Esophagus squamous epithelium (tissue), 5 donors: ENCODE measurements around the gene IRAK1BP1. TPM values are rescaled to one million over a fixed set of nuclear protein-coding genes. Genes with fewer than 3 reads are reported as not detected.

ENCODE experiments used
- DNase-seq: peaks from one replicate; lab custom pipeline; 2025; lab: John Stamatoyannopoulos, UW
- H3K27ac ChIP-seq, 4 donors: fragments of 200-600 bp; sonication (generic); one replicate each; pipeline ENCODE4 v1.5.1; 2016 to 2019; ENCODE audit warnings: mild to moderate bottlenecking in 1 of 4
- H3K27me3 ChIP-seq, 4 donors: fragments of 200-600 bp; sonication (generic); 1 replicate in 3 of 4; 2 replicates in 1 of 4; pipeline versions ENCODE4 v1.5.1 to v1.6.0; 2017 to 2021; ENCODE audit warnings: antibody characterized with exemption in 1 of 4
- H3K36me3 ChIP-seq, 3 donors: fragments of 200-600 bp; sonication (generic); one replicate each; pipeline ENCODE4 v1.5.1; 2016 to 2019
- H3K4me1 ChIP-seq, 3 donors: fragments of 200-600 bp; sonication (generic); one replicate each; pipeline ENCODE4 v1.5.1; 2017 to 2019
- H3K4me3 ChIP-seq, 4 donors: fragments of 200-600 bp; sonication (generic); 1 replicate in 3 of 4; 2 replicates in 1 of 4; pipeline ENCODE4 v1.5.1; 2016 to 2019; ENCODE audit warnings: mild to moderate bottlenecking in 2 of 4, moderate library complexity in 1 of 4
- H3K9me3 ChIP-seq, 3 donors: fragments of 200-600 bp; sonication (generic); one replicate each; pipeline ENCODE4 v1.5.1; 2016 to 2019
- POLR2A ChIP-seq, 4 donors: fragments of 450-650 bp; IDR thresholded peaks; one replicate each; pipeline ENCODE4 v1.6.1; 2017; ENCODE audit warnings: antibody characterized with exemption in 4 of 4, mild to moderate bottlenecking in 4 of 4, moderate library complexity in 3 of 4
- WGBS, 2 donors: methylation state at CpG; one replicate each; pipeline ENCODE4 v1.1.5; 2018; 5-methylcytosine and 5-hydroxymethylcytosine counted together
- intact Hi-C: fragments of 100-400 bp; cut with DNase I; formaldehyde crosslinking; loops from one replicate; pipeline ENCODE4 v1.15.0; 2022
- total RNA-seq, 4 donors: library from RNA; depleted of rRNA; stranded (reverse); fragments of >200 nt; gene quantifications; one replicate each; pipeline ENCODE4 v1.1.0, GENCODE V29; 2016
- TF ChIP-seq, protein P1 (sequence below), 6 experiments: fragments of 450-650 bp in 4 of 6; fragments of 200-600 bp in 2 of 6; sonication (generic) in 2 of 6; IDR thresholded peaks; one replicate each; pipeline ENCODE4 v1.5.1; 2016 to 2019; ENCODE audit warnings: antibody characterized with exemption in 6 of 6, mild to moderate bottlenecking in 4 of 6, moderate library complexity in 4 of 6
- donor health status: DM: yes; HTN: yes; CAD: no.

The IRAK1BP1 gene
- total RNA-seq, 4 donors from 2014 or later = 1.8 to 5.0 (median 2.0) TPM

DNA sequence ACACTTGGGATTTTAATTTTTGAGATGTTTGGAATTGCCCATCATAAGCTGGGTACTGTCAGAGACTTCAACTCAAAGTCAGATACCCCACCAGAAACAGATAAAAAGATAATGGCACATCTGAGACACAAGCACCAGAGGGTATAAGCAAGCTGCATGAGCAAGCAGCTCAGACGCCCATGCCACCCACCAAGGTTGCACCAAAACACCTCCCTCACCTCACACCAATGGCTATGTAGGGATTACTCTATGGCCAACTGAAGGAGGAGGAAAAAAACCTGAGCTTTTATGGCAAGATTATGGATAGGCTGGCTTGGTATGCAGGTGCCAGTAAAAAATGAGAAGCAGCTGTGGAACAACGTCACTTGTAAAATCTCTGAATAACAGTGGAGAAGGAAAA lies 3.8 kb upstream of the IRAK1BP1 start:
- no peaks in the 10 kb centered on the region for H3K27me3 ChIP-seq

GRCh38 chr6:78864957-78865356 lies 2.4 kb upstream of the IRAK1BP1 start:
- peaks cover 0 to 20% (median 0%) of the 10 kb centered on the region in 3 donors for H3K4me1 ChIP-seq
- TF ChIP-seq, protein P1, sequence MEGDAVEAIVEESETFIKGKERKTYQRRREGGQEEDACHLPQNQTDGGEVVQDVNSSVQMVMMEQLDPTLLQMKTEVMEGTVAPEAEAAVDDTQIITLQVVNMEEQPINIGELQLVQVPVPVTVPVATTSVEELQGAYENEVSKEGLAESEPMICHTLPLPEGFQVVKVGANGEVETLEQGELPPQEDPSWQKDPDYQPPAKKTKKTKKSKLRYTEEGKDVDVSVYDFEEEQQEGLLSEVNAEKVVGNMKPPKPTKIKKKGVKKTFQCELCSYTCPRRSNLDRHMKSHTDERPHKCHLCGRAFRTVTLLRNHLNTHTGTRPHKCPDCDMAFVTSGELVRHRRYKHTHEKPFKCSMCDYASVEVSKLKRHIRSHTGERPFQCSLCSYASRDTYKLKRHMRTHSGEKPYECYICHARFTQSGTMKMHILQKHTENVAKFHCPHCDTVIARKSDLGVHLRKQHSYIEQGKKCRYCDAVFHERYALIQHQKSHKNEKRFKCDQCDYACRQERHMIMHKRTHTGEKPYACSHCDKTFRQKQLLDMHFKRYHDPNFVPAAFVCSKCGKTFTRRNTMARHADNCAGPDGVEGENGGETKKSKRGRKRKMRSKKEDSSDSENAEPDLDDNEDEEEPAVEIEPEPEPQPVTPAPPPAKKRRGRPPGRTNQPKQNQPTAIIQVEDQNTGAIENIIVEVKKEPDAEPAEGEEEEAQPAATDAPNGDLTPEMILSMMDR (IDR thresholded peaks at IDR 0.05) = no peak
- TF ChIP-seq POLR2A (IDR thresholded peaks at IDR 0.05) = no peak
- no peaks in the 10 kb centered on the region for H3K36me3 ChIP-seq
- DNase-seq = no peak
- no peak overlapping the region for H3K4me3 ChIP-seq
- 80 to 83% methylated on average over 5 of the region's 5 CpGs for WGBS, 2 donors
- no peaks in the 10 kb centered on the region for H3K27me3 ChIP-seq
- no peak overlapping the region for H3K27ac ChIP-seq
- intact Hi-C loops = no loop called here
- H3K9me3 ChIP-seq = no peaks in the 10 kb centered on the region

More for the DNA sequence above, 3.8 kb upstream of the IRAK1BP1 start:
- Histone ChIP-seq H3K4me1 (peaks cover 0 to 17% (median 0%) of the 10 kb centered on the region in 3 donors), H3K9me3 (no peaks in the 10 kb centered on the region), H3K27ac (no peak overlapping the region), H3K4me3 (no peak overlapping the region), H3K36me3 (no peaks in the 10 kb centered on the region)
- no peak for DNase-seq
- TF ChIP-seq POLR2A (IDR thresholded peaks at IDR 0.05) = no peak
- TF ChIP-seq, protein P1 (IDR thresholded peaks at IDR 0.05) = no peak
- 61 to 80% methylated on average over 2 of the region's 2 CpGs for WGBS, 2 donors
- intact Hi-C loops = no loop called here

- Histone ChIP-seq H3K27ac (peak overlapping the region; percentile 60 to 80 (median 73)), H3K36me3 (peaks cover 0 to 12% (median 0%) of the 10 kb centered on the region in 3 donors), H3K4me1 (peaks cover 0 to 20% (median 0%) of the 10 kb centered on the region in 3 donors), H3K9me3 (no peaks in the 10 kb centered on the region), H3K27me3 (no peaks in the 10 kb centered on the region), H3K4me3 (peak overlapping the region; percentile 59 to 98 (median 85))
- DNase-seq = no peak
- TF ChIP-seq POLR2A (IDR thresholded peaks at IDR 0.05) = no peak
- TF ChIP-seq, protein P1 (IDR thresholded peaks at IDR 0.05) = no peak
- intact Hi-C loops = no loop called here
- WGBS, 2 donors = 1% methylated on average over 13 of the region's 13 CpGs
Observed at GRCh38 chr6:78867020-78867369, 356 bp upstream of the IRAK1BP1 start.

DNA sequence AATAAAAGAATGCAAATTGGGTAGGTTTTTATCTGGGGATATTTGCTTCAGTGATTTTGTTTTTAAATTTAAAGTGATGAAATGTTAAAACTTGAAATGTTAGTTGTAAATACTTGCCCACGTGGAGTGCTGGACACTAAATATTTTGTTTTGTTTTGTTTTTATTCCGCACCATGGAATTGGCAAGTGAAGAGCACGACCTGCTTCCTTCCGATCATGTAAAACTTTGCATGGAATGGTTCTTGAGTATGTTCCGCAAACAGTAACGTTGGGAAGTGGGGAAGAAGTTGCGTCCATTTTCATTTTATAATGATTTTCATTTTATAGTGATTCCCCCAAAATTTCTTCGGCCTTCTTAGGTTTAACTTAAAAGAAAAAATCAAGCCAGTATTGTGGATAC lies 765 bp downstream of the IRAK1BP1 start:
- Histone ChIP-seq H3K27ac (peak overlapping the region in 3 of 4 donors; percentile 67 to 80 (median 79)), H3K36me3 (peaks cover 0 to 12% (median 0%) of the 10 kb centered on the region in 3 donors), H3K4me3 (peak overlapping the region; percentile 59 to 98 (median 85)), H3K9me3 (no peaks in the 10 kb centered on the region), H3K4me1 (peaks cover 0 to 20% (median 0%) of the 10 kb centered on the region in 3 donors), H3K27me3 (no peaks in the 10 kb centered on the region)
- WGBS, 2 donors = 27 to 32% methylated on average over 8 of the region's 8 CpGs
- no peak for DNase-seq
- TF ChIP-seq POLR2A (IDR thresholded peaks at IDR 0.05) = no peak
- TF ChIP-seq, protein P1 (IDR thresholded peaks at IDR 0.05) = no peak
- intact Hi-C loops = no loop called here

GRCh38 chr6:78875505-78875904 lies 8.2 kb downstream of the IRAK1BP1 start:
- Histone ChIP-seq H3K9me3 (peaks cover 0 to 6% (median 0%) of the 10 kb centered on the region in 3 donors), H3K27me3 (no peaks in the 10 kb centered on the region), H3K36me3 (peaks cover 0 to 39% (median 0%) of the 10 kb centered on the region in 3 donors), H3K27ac (no peak overlapping the region), H3K4me1 (no peaks in the 10 kb centered on the region), H3K4me3 (no peak overlapping the region)
- WGBS, 2 donors = 93 to 97% methylated on average over 3 of the region's 3 CpGs
- intact Hi-C loops = no loop called here
- TF ChIP-seq, protein P1 (IDR thresholded peaks at IDR 0.05) = no peak
- no peak for TF ChIP-seq POLR2A (IDR thresholded peaks at IDR 0.05)
- no peak for DNase-seq
